SJCRH30 (cell line): ENCODE data around the gene MLN. TPM values are rescaled to one million over a fixed set of nuclear protein-coding genes. Genes with fewer than 3 reads are reported as not detected.
A peak's percentile ranks its signal among the peaks of the same experiment; 100 is the strongest.

Source experiments
- DNase-seq, 2 experiments: peaks; one replicate each; pipeline ENCODE4 v3.0.0-alpha.2; 2015 to 2020
- H3K27ac ChIP-seq: fragments of 250-450 bp; sonication (Bioruptor Pico); 2 replicates; pipeline ENCODE4 v1.5.1; 2020; ENCODE audit warnings: mild to moderate bottlenecking, moderate library complexity
- H3K27me3 ChIP-seq: fragments of 250-450 bp; sonication (Bioruptor Pico); 2 replicates; pipeline ENCODE4 v1.5.1; 2020; ENCODE audit warnings: mild to moderate bottlenecking, moderate library complexity
- H3K36me3 ChIP-seq: fragments of 250-450 bp; sonication (Bioruptor Pico); 2 replicates; pipeline ENCODE4 v1.5.1; 2020; ENCODE audit warnings: mild to moderate bottlenecking, moderate library complexity
- H3K4me1 ChIP-seq: fragments of 250-450 bp; sonication (Bioruptor Pico); 2 replicates; pipeline ENCODE4 v1.5.1; 2020; ENCODE audit warnings: mild to moderate bottlenecking, moderate library complexity
- H3K4me3 ChIP-seq: fragments of 250-450 bp; sonication (Bioruptor Pico); 2 replicates; pipeline ENCODE4 v1.5.1; 2020; ENCODE audit warnings: mild to moderate bottlenecking, moderate library complexity
- H3K9me3 ChIP-seq: fragments of 250-450 bp; sonication (Bioruptor Pico); replicated peaks from 2 replicates; pipeline ENCODE4 v1.5.1; 2020; ENCODE audit warnings: mild to moderate bottlenecking, moderate library complexity
- total RNA-seq: library from RNA; depleted of rRNA; stranded (reverse); fragments of >200 nt; shearing (Covaris generic); gene quantifications from 2 replicates; pipeline ENCODE4 v1.2.3, GENCODE V29; 2014

MLN gene
- total RNA-seq, 1 experiment from 2014 or later, result not detected

DNA sequence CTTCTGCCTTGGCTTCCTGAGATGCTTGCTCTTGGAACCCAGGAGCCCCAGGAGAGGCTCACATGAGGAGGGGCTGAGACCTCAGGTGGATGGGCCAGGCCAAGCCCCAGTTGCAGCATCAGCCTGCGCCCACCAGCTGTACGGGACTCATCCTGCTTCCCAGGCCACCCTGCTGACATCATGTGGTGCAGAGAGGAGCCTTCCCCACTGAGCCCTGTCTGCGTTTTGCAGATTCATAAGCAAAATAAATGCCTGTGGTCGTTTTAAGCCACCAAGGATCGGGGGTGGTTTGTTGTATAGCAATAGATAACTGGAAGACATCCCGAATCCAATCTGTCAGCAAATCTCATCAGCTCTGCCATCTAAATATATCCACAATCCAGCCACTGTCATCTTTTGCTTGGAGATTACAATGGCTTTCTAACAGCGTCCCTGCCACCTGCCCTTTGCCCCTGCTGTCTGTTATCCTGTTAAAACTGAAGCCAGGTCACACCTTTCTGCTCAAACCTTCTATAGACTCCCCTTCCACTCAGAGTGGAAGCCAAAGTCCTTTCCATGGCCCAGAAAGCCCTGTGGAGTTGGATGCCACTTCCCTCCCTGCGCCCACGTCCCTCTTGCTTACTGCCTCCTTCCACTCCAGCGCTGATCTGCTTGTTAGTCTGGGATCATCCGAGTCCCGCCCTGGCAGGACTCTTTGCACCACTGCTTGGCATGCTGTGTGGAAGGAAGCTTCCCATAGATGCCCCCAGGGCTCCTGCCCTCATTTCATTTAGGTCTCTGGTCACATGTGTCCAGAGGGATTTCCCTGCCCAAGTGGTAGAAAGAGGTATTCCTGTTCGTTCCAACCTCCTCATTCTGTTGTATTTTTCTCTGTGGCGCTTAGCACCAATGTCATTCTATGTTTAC, 24.0 kb upstream of the MLN start:
- Histone ChIP-seq H3K27ac (no peak overlapping the region), H3K9me3 (no peaks in the 10 kb centered on the region), H3K27me3 (peaks cover 18% of the 10 kb centered on the region), H3K36me3 (no peaks in the 10 kb centered on the region), H3K4me1 (no peaks in the 10 kb centered on the region), H3K4me3 (no peak overlapping the region)
- no peak for DNase-seq

GRCh38 chr6:33826537-33826936, 22.7 kb upstream of the MLN start:
- no peak for DNase-seq
- Histone ChIP-seq H3K9me3 (no peaks in the 10 kb centered on the region), H3K27me3 (peaks cover 21% of the 10 kb centered on the region), H3K4me3 (no peak overlapping the region), H3K4me1 (no peaks in the 10 kb centered on the region), H3K27ac (no peak overlapping the region), H3K36me3 (no peaks in the 10 kb centered on the region)

DNA sequence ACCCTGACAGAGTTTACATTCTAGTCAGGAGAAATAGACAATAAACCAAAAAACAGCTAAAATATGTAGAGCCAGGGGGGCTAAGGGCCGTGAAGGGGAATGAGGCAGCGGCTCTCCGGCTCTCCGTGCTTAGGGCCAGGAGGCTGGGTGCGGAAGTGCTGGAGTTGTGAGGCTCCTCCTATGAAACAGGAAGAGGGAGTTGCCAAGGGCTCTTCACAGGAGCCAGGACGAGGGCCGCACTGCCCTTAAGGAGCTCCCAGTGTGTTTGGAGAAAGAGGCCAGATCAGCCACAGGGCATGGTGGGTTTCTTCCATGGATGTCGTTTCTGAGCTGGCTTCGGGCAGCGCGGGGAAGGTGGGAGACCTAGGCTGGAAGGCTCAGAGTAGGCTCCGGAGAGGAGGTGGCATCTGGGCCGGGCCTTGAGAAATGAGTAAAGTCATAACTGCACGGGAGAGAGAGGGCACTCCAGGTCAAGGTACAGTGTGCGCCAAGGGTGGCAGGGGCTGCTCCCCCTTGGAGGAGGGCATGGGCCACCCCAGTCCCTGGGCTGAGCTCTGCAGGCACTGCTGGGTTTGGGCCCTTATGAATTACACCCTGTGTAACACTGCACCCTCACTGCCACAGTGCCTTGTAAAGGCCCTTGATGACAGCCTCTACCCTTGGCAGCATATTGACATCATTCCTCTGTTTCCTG, 20.8 kb upstream of the MLN start:
- no peaks in the 10 kb centered on the region for H3K9me3 ChIP-seq
- H3K4me1 ChIP-seq, result no peaks in the 10 kb centered on the region
- H3K4me3 ChIP-seq, result no peak overlapping the region
- no peak overlapping the region for H3K27ac ChIP-seq
- no peaks in the 10 kb centered on the region for H3K36me3 ChIP-seq
- peaks cover 21% of the 10 kb centered on the region for H3K27me3 ChIP-seq
- no peak for DNase-seq

- H3K36me3 ChIP-seq, result no peaks in the 10 kb centered on the region
- H3K27ac ChIP-seq, result no peak overlapping the region
- no peaks in the 10 kb centered on the region for H3K9me3 ChIP-seq
- DNase-seq, result no peak
- no peak overlapping the region for H3K4me3 ChIP-seq
- H3K4me1 ChIP-seq, result no peaks in the 10 kb centered on the region
- H3K27me3 ChIP-seq, result peaks cover 19% of the 10 kb centered on the region
These were observed 20.0 kb upstream of the MLN start for GRCh38 chr6:33823806-33824205.

DNA sequence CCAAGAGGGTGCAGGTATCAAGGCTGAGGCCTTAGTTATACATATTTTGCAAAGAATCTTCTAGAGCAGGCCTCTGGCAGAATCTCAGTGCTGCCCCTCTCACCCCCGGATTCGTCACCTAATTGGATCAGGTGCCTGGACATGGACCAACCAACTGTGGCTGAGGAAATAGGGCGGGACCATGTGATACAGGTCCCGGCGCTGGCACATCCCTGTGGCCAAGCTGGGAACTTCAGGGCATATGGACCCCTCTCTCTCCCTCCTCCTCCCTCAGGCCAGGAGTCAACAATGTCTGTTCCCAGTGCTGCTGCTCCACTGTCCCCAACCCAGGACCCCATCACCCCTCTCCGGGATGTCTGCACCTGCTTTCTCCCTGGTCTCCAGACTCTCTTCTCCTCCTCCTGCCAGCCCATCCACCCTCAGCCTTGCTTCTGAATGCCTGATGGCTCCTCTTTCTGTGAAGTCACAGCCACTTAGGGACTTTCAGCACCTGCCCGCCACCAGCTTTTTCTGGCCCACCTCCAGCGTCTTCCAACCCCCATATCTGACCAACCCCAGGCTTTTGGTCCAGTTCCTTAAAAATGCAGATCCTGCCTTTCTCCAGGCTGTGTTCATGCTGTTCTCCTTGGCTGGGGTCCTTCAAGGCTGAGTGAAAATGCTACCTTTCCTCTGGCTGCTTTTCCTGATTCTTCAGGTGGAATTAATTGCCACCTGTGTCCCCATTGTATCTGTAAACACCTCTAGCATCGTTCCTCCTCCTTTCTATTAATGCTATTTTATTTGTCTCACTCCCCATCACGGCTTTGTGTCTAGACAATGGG, 19.0 kb upstream of the MLN start:
- Histone ChIP-seq H3K4me1 (no peaks in the 10 kb centered on the region), H3K4me3 (no peak overlapping the region), H3K27me3 (peaks cover 19% of the 10 kb centered on the region; the same call in 1 of the 2 replicates), H3K9me3 (no peaks in the 10 kb centered on the region), H3K27ac (no peak overlapping the region), H3K36me3 (no peaks in the 10 kb centered on the region)
- DNase-seq, result peak; percentile 24 to 44

DNA sequence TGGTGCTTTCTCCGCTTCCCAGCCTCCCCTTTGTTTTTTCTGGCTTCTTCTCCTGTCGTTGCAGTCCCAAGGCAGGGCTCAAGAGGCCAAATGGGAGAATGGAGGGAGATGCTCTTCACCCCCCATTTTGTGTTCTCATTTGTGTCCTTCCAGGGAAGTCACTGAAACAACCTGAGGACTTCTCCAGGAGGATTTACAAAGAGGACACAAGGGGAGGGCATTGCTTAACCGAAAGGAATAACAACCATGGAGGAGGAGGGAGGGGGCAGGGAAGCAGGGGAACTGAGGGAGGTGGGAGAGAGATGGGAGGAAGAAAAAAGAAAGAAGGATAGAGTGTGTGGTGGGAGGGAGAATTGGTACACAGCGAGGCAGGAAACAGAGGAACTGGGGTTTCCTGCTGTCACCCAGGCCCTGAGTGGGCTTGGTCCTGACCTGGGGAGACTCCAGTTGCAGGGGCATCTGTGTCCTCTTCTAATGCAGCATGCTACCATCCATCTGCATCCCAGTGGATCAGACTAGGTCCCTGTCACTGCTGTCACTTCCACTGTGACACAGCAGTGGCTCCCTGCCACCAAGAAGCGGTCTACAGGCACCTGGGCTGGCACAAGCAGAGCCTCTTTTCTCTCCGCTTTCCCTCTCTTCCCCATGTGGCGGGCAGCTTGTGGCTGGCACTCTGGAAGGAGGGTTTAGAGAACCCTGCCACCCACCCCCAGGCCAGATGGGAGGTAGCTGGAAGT, 17.1 kb upstream of the MLN start:
- no peak overlapping the region for H3K27ac ChIP-seq
- H3K27me3 ChIP-seq, result peaks cover 16% of the 10 kb centered on the region; the same call in 1 of the 2 replicates
- H3K4me3 ChIP-seq, result no peak overlapping the region
- no peaks in the 10 kb centered on the region for H3K4me1 ChIP-seq
- no peaks in the 10 kb centered on the region for H3K36me3 ChIP-seq
- no peaks in the 10 kb centered on the region for H3K9me3 ChIP-seq
- no peak for DNase-seq

GRCh38 chr6:33820243-33820642, 16.4 kb upstream of the MLN start:
- peaks cover 15% of the 10 kb centered on the region; the same call in 1 of the 2 replicates for H3K27me3 ChIP-seq
- no peak for DNase-seq
- no peak overlapping the region for H3K27ac ChIP-seq

GRCh38 chr6:33819021-33819420, 15.2 kb upstream of the MLN start:
- H3K9me3 ChIP-seq, result no peaks in the 10 kb centered on the region
- no peak overlapping the region for H3K27ac ChIP-seq
- 0 out of 2 replicates have a peak, but pooled peaks cover 12% of the 10 kb centered on the region for H3K27me3 ChIP-seq
- H3K4me3 ChIP-seq, result no peak overlapping the region
- no peaks in the 10 kb centered on the region for H3K36me3 ChIP-seq
- no peaks in the 10 kb centered on the region for H3K4me1 ChIP-seq
- DNase-seq, result no peak

More at GRCh38 chr6:33820243-33820642, 16.4 kb upstream of the MLN start:
- no peaks in the 10 kb centered on the region for H3K4me1 ChIP-seq
- no peaks in the 10 kb centered on the region for H3K36me3 ChIP-seq
- H3K4me3 ChIP-seq, result no peak overlapping the region
- H3K9me3 ChIP-seq, result no peaks in the 10 kb centered on the region

- no peaks in the 10 kb centered on the region for H3K4me1 ChIP-seq
- H3K27me3 ChIP-seq, result 0 out of 2 replicates have a peak, but pooled peaks cover 6% of the 10 kb centered on the region
- no peak overlapping the region for H3K27ac ChIP-seq
- DNase-seq, result no peak
- H3K36me3 ChIP-seq, result no peaks in the 10 kb centered on the region
- no peak overlapping the region for H3K4me3 ChIP-seq
- no peaks in the 10 kb centered on the region for H3K9me3 ChIP-seq
These were observed 14.5 kb upstream of the MLN start for GRCh38 chr6:33818293-33818692.

- DNase-seq, result no peak
- H3K27ac ChIP-seq, result no peak overlapping the region
- H3K4me3 ChIP-seq, result no peak overlapping the region
- H3K27me3 ChIP-seq, result 0 out of 2 replicates have a peak, but pooled peaks cover 6% of the 10 kb centered on the region
- no peaks in the 10 kb centered on the region for H3K4me1 ChIP-seq
- H3K36me3 ChIP-seq, result no peaks in the 10 kb centered on the region
- no peaks in the 10 kb centered on the region for H3K9me3 ChIP-seq
These were observed 13.7 kb upstream of the MLN start for GRCh38 chr6:33817489-33817888.

GRCh38 chr6:33816911-33817310, 13.1 kb upstream of the MLN start:
- Histone ChIP-seq H3K9me3 (no peaks in the 10 kb centered on the region), H3K27ac (no peak overlapping the region), H3K36me3 (no peaks in the 10 kb centered on the region), H3K27me3 (0 out of 2 replicates have a peak, but pooled peaks cover 3% of the 10 kb centered on the region), H3K4me1 (no peaks in the 10 kb centered on the region), H3K4me3 (no peak overlapping the region)
- DNase-seq, result no peak

- H3K27me3 ChIP-seq, result 0 out of 2 replicates have a peak, but pooled peaks cover 3% of the 10 kb centered on the region
- peak; percentile 43 to 53 for DNase-seq
These were observed 12.1 kb upstream of the MLN start for GRCh38 chr6:33815854-33816253.

GRCh38 chr6:33813990-33814985, 10.5 kb upstream of the MLN start:
- H3K36me3 ChIP-seq, result no peaks in the 10 kb centered on the region
- 0 out of 2 replicates have a peak, but pooled peaks cover 3% of the 10 kb centered on the region for H3K27me3 ChIP-seq
- H3K4me3 ChIP-seq, result no peak overlapping the region
- no peak overlapping the region for H3K27ac ChIP-seq
- no peak for DNase-seq
- H3K4me1 ChIP-seq, result peaks cover 9% of the 10 kb centered on the region
- no peaks in the 10 kb centered on the region for H3K9me3 ChIP-seq

More at GRCh38 chr6:33815854-33816253, 12.1 kb upstream of the MLN start:
- Histone ChIP-seq H3K36me3 (no peaks in the 10 kb centered on the region), H3K9me3 (no peaks in the 10 kb centered on the region), H3K27ac (no peak overlapping the region), H3K4me1 (peaks cover 2% of the 10 kb centered on the region; the same call in 1 of the 2 replicates), H3K4me3 (no peak overlapping the region)
